HepG2 (cell line): ENCODE measurements around the gene DISP2. TPM values are rescaled to one million over a fixed set of nuclear protein-coding genes. Genes with fewer than 3 reads are reported as not detected.

Source experiments
- ATF4 ChIP-seq, 2 experiments: fragments of 450-650 bp in 1 of 2; sonication (generic) in 1 of 2; formaldehyde crosslinking; IDR thresholded peaks; 2 replicates each; pipeline versions ENCODE4 v1.5.0 to v1.8.0; 2020 to 2022; ENCODE audit warnings: mild to moderate bottlenecking in 1 of 2, missing genetic modification reagents in 1 of 2
- CEBPG ChIP-seq: IDR thresholded peaks from 2 replicates; pipeline ENCODE4 v1.6.1; 2016
- CHD4 ChIP-seq: fragments of 200-600 bp; sonication (generic); IDR thresholded peaks from 2 replicates; pipeline ENCODE4 v1.7.0; 2017; ENCODE audit warnings: mild to moderate bottlenecking, low read length, borderline replicate concordance
- CTCF ChIP-seq: sonication (generic); formaldehyde crosslinking; IDR thresholded peaks from 2 replicates; pipeline ENCODE4 v1.5.0; 2020; ENCODE audit warnings: mild to moderate bottlenecking, missing genetic modification reagents, moderate library complexity
- EED ChIP-seq: sonication (generic); formaldehyde crosslinking; IDR thresholded peaks from 2 replicates; pipeline ENCODE4 v1.5.0; 2020; ENCODE audit warnings: mild to moderate bottlenecking, missing genetic modification reagents
- ETV5 ChIP-seq: IDR thresholded peaks from 2 replicates; pipeline ENCODE4 v1.6.1; 2018; ENCODE audit warnings: missing biosample characterization, missing genetic modification reagents, inconsistent platforms, borderline replicate concordance
- EZH2 ChIP-seq: conservative IDR thresholded peaks from 2 replicates; pipeline ENCODE4 v1.6.1; 2012; ENCODE audit warnings: mild to moderate bottlenecking, low read depth, low read length, moderate library complexity
- MAFF ChIP-seq: IDR thresholded peaks from 2 replicates; pipeline ENCODE4 v1.6.1; 2011; ENCODE audit warnings: low read depth, low read length, improper control_type of control experiment
- MBD4 ChIP-seq: IDR thresholded peaks from 2 replicates; pipeline ENCODE4 v1.6.1; 2012; ENCODE audit warnings: low read length, inconsistent platforms, borderline replicate concordance
- MTF1 ChIP-seq: sonication (generic); formaldehyde crosslinking; IDR thresholded peaks from 2 replicates; pipeline ENCODE4 v1.5.0; 2020; ENCODE audit warnings: missing genetic modification reagents
- RARA ChIP-seq: IDR thresholded peaks from 2 replicates; pipeline ENCODE4 v1.6.1; 2016; ENCODE audit warnings: missing genetic modification reagents, missing compliant biosample characterization
- SAFB2 ChIP-seq: sonication (generic); formaldehyde crosslinking; IDR thresholded peaks from 2 replicates; pipeline ENCODE4 v1.5.1; 2020; ENCODE audit warnings: missing genetic modification reagents, low read depth, mild to moderate bottlenecking, borderline replicate concordance
- TAF15 ChIP-seq: fragments of 200-400 bp; formaldehyde crosslinking; IDR thresholded peaks from one replicate; pipeline ENCODE4 v1.6.1; 2018; ENCODE audit warnings: mild to moderate bottlenecking, low read depth, low read length; ENCODE audit not compliant: poor library complexity, severe bottlenecking
- TOE1 ChIP-seq: sonication (generic); formaldehyde crosslinking; IDR thresholded peaks from 2 replicates; pipeline ENCODE4 v1.4.0; 2020; ENCODE audit warnings: mild to moderate bottlenecking, missing genetic modification reagents
- ZFP37 ChIP-seq: sonication (generic); formaldehyde crosslinking; IDR thresholded peaks from 2 replicates; pipeline ENCODE4 v1.4.0; 2020; ENCODE audit warnings: missing genetic modification reagents, borderline replicate concordance
- ZNF296 ChIP-seq: sonication (generic); formaldehyde crosslinking; conservative IDR thresholded peaks from 2 replicates; pipeline ENCODE4 v1.5.0; 2020; ENCODE audit warnings: mild to moderate bottlenecking, missing genetic modification reagents
- ZNF562 ChIP-seq: sonication (generic); formaldehyde crosslinking; IDR thresholded peaks from 2 replicates; pipeline ENCODE4 v1.8.0; 2022; ENCODE audit warnings: missing genetic modification reagents, borderline replicate concordance
- ZNF598 ChIP-seq: sonication (generic); formaldehyde crosslinking; IDR thresholded peaks from 2 replicates; pipeline ENCODE4 v1.5.1; 2020; ENCODE audit warnings: mild to moderate bottlenecking, missing genetic modification reagents, borderline replicate concordance
- ZNF678 ChIP-seq: sonication (generic); formaldehyde crosslinking; IDR thresholded peaks from 2 replicates; pipeline ENCODE4 v1.4.0; 2020; ENCODE audit warnings: mild to moderate bottlenecking, missing genetic modification reagents
- ZNF768 ChIP-seq: sonication (generic); formaldehyde crosslinking; IDR thresholded peaks from 2 replicates; pipeline ENCODE4 v1.4.0; 2020; ENCODE audit warnings: missing genetic modification reagents
- polyA plus RNA-seq, 8 experiments: library from polyadenylated mRNA; depleted of rRNA in 3 of 8; stranded (reverse) in 7 of 8; unstranded in 1 of 8; fragments of >200 nt; fragmentation: Illumina TruSeq in 4 of 8; extraction: Trizol in 4 of 8; gene quantifications; 2 replicates each; pipeline versions ENCODE4 v1.2.1 to v1.2.3, GENCODE V29; 2011 to 2016; ENCODE audit warnings: low read depth in 4 of 8, missing spikeins in 1 of 8, mixed read lengths in 1 of 8; ENCODE audit not compliant: insufficient read depth in 1 of 8
- total RNA-seq, 5 experiments: library from RNA; depleted of rRNA; stranded (reverse); fragments of >200 nt; fragmentation: Illumina TruSeq; extraction: Trizol; gene quantifications; 2 replicates each; pipeline ENCODE4 v1.2.3, GENCODE V29; 2016; ENCODE audit warnings: low read depth in 1 of 5
- TF ChIP-seq, protein P1 (sequence below): sonication (generic); formaldehyde crosslinking; IDR thresholded peaks from 2 replicates; pipeline ENCODE4 v1.4.0; 2020; ENCODE audit warnings: mild to moderate bottlenecking, low read depth, missing genetic modification reagents
- TF ChIP-seq, protein P2 (sequence below): sonication (generic); formaldehyde crosslinking; IDR thresholded peaks from 2 replicates; pipeline ENCODE4 v1.5.0; 2020; ENCODE audit warnings: missing genetic modification reagents
- TF ChIP-seq, protein P3 (sequence below): sonication (generic); formaldehyde crosslinking; IDR thresholded peaks from 2 replicates; pipeline ENCODE4 v1.9.0; 2022; ENCODE audit warnings: low read depth, missing genetic modification reagents

Gene DISP2
- total and polyA plus RNA-seq, 2 of the 13 experiments (the other 11 are each of a cell fraction or from before 2014, with no cell fraction given) = 0.09 to 0.32 TPM

- TF ChIP-seq CTCF (0 out of 2 replicates have a peak, but pooled peaks have one; percentile 3), ZNF678 (peak; percentile 52; the same call in 1 of the 2 replicates), TOE1 (CRISPR knock-in tag) (no peak), ZNF598 (CRISPR knock-in tag) (0 out of 2 replicates have a peak, but pooled peaks have one; percentile 47), ZNF562 (CRISPR knock-in tag) (no peak), MTF1 (CRISPR knock-in tag) (no peak), CHD4 (no peak), MAFF (no peak), MBD4 (no peak), ATF4 (CRISPR knock-in tag; IDR thresholded peaks at IDR 0.05) (peak in 1 of 2 experiments; percentile 88; a peak in 2 of 4 replicates), ZFP37 (CRISPR knock-in tag) (no peak), ZNF768 (CRISPR knock-in tag) (0 out of 2 replicates have a peak, but pooled peaks have one; percentile 26), EZH2 (no peak), ETV5 (CRISPR knock-in tag) (peak; percentile 29), TAF15 (no peak), CEBPG (CRISPR knock-in tag) (peak; percentile 76), SAFB2 (CRISPR knock-in tag) (no peak), ZNF296 (CRISPR knock-in tag) (no peak), RARA (CRISPR knock-in tag) (no peak), EED (CRISPR knock-in tag) (no peak)
- TF ChIP-seq, protein P1, sequence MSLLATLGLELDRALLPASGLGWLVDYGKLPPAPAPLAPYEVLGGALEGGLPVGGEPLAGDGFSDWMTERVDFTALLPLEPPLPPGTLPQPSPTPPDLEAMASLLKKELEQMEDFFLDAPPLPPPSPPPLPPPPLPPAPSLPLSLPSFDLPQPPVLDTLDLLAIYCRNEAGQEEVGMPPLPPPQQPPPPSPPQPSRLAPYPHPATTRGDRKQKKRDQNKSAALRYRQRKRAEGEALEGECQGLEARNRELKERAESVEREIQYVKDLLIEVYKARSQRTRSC (CRISPR knock-in tag) = 0 out of 2 replicates have a peak, but pooled peaks have one; percentile 42
- TF ChIP-seq, protein P2, sequence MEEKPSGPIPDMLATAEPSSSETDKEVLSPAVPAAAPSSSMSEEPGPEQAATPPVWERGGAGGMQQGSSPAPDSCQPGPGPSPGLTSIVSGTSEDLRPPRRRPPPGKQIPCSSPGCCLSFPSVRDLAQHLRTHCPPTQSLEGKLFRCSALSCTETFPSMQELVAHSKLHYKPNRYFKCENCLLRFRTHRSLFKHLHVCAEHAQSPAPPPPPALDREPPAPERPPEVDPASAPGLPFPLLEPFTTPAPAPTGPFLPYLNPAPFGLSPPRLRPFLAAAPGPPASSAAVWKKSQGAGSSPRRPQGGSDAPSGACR (CRISPR knock-in tag) = no peak
- TF ChIP-seq, protein P3, sequence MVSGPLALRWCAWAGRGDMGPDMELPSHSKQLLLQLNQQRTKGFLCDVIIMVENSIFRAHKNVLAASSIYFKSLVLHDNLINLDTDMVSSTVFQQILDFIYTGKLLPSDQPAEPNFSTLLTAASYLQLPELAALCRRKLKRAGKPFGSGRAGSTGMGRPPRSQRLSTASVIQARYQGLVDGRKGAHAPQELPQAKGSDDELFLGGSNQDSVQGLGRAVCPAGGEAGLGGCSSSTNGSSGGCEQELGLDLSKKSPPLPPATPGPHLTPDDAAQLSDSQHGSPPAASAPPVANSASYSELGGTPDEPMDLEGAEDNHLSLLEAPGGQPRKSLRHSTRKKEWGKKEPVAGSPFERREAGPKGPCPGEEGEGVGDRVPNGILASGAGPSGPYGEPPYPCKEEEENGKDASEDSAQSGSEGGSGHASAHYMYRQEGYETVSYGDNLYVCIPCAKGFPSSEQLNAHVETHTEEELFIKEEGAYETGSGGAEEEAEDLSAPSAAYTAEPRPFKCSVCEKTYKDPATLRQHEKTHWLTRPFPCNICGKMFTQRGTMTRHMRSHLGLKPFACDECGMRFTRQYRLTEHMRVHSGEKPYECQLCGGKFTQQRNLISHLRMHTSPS (CRISPR knock-in tag) = no peak
Measured at GRCh38 chr15:40382580-40383456, 24.8 kb downstream of the DISP2 start, which contains the start of gene KNSTRN (continued).
